Hepatocyte (in vitro differentiated cells): ENCODE results near the gene PPOX. TPM values are rescaled to one million over a fixed set of nuclear protein-coding genes. Genes with fewer than 3 reads are reported as not detected.

Experiments
- DNase-seq: peaks from one replicate; pipeline ENCODE4 v3.0.0-alpha.2; 2016; ENCODE audit warnings: low spot score
- H2AFZ ChIP-seq: fragments of 200-600 bp; sonication (generic); 2 replicates; pipeline ENCODE4 v1.6.0; 2016; ENCODE audit warnings: antibody characterized with exemption, mild to moderate bottlenecking
- H3K27ac ChIP-seq: fragments of 200-600 bp; sonication (generic); 2 replicates; pipeline ENCODE4 v1.5.1; 2016; ENCODE audit warnings: mild to moderate bottlenecking
- H3K27me3 ChIP-seq: fragments of 200-600 bp; sonication (generic); 2 replicates; pipeline ENCODE4 v1.6.1; 2016
- H3K36me3 ChIP-seq: fragments of 200-600 bp; sonication (generic); replicated peaks from 2 replicates; pipeline ENCODE4 v1.5.1; 2016; ENCODE audit warnings: low read depth; ENCODE audit not compliant: insufficient read depth
- H3K4me1 ChIP-seq: fragments of 200-600 bp; sonication (generic); 2 replicates; pipeline ENCODE4 v1.5.1; 2016; ENCODE audit warnings: mild to moderate bottlenecking, moderate library complexity; ENCODE audit not compliant: insufficient read depth
- H3K4me2 ChIP-seq: fragments of 200-600 bp; sonication (generic); 2 replicates; pipeline ENCODE4 v1.6.0; 2016
- H3K4me3 ChIP-seq: fragments of 200-600 bp; sonication (generic); 2 replicates; pipeline ENCODE4 v1.5.1; 2016; ENCODE audit warnings: mild to moderate bottlenecking
- H3K79me2 ChIP-seq: fragments of 200-600 bp; sonication (generic); 2 replicates; pipeline ENCODE4 v1.6.0; 2017; ENCODE audit warnings: mild to moderate bottlenecking
- H3K9me2 ChIP-seq: fragments of 200-600 bp; sonication (generic); replicated peaks from 2 replicates; pipeline ENCODE4 v1.6.0; 2017; ENCODE audit warnings: mild to moderate bottlenecking; ENCODE audit not compliant: insufficient read depth
- H3K9me3 ChIP-seq: fragments of 200-600 bp; sonication (generic); 2 replicates; pipeline ENCODE4 v1.5.1; 2016; ENCODE audit warnings: low read depth, mild to moderate bottlenecking
- H4K20me1 ChIP-seq: fragments of 200-600 bp; sonication (generic); 2 replicates; pipeline ENCODE4 v1.6.0; 2016; ENCODE audit warnings: mild to moderate bottlenecking; ENCODE audit not compliant: insufficient read depth, poor library complexity, severe bottlenecking
- CTCF ChIP-seq: fragments of 200-600 bp; sonication (generic); IDR thresholded peaks from 2 replicates; pipeline ENCODE4 v1.5.1; 2016; ENCODE audit warnings: antibody characterized with exemption, mild to moderate bottlenecking; ENCODE audit not compliant: poor library complexity
- EZH2 ChIP-seq: fragments of 200-600 bp; sonication (generic); IDR thresholded peaks from 2 replicates; pipeline ENCODE4 v1.6.1; 2016; ENCODE audit warnings: antibody characterized with exemption, mild to moderate bottlenecking, borderline replicate concordance
- EZH2phosphoT487 ChIP-seq: fragments of 200-600 bp; sonication (generic); IDR thresholded peaks from one replicate; pipeline ENCODE4 v1.6.1; 2018; ENCODE audit warnings: antibody characterized with exemption, mild to moderate bottlenecking, low read depth, moderate library complexity; ENCODE audit not compliant: unreplicated experiment, severe bottlenecking
- WGBS: methylation state at CpG from one replicate; pipeline ENCODE4 v1.1.6; 2016; ENCODE audit warnings: low lambda C conversion rate; ENCODE audit errors: missing lambda C conversion rate; 5-methylcytosine and 5-hydroxymethylcytosine counted together
- polyA plus RNA-seq: library from polyadenylated mRNA; unstranded; fragments of >200 nt; fragmentation: Nextera tagmentation; extraction: Ambion mirVana; gene quantifications from 2 replicates; pipeline ENCODE4 v1.2.1, GENCODE V29; 2016
- total RNA-seq: library from RNA; depleted of rRNA; stranded (reverse); fragments of >200 nt; gene quantifications from 2 replicates; pipeline ENCODE4 v1.2.3, GENCODE V29; 2014

The PPOX gene
- total and polyA plus RNA-seq, 2 experiments from 2014 or later = 11.2 to 30.7 TPM

DNA sequence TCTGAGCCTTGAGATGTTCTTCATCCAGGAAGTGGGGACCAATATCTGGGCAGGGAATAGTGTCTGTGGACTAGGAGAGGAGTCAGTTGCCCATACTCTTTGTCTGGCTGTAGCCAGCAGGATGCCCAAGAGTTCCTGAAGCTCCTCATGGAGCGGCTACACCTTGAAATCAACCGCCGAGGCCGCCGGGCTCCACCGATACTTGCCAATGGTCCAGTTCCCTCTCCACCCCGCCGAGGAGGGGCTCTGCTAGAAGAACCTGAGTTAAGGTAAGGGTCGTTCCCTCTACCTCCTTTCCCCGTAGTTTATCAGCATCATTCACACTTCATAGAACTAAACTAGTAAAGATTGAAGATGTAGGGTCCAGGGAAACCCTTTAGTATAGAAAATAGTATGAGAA is 3.4 kb upstream of the PPOX start:
- Histone ChIP-seq H3K27me3 (no peaks in the 10 kb centered on the region), H4K20me1 (no peaks in the 10 kb centered on the region), H3K36me3 (no peaks in the 10 kb centered on the region), H3K79me2 (peaks cover 21% of the 10 kb centered on the region), H3K27ac (no peak overlapping the region), H3K4me2 (no peak overlapping the region), H3K4me3 (no peak overlapping the region), H3K9me3 (no peaks in the 10 kb centered on the region), H3K9me2 (no peaks in the 10 kb centered on the region), H3K4me1 (peaks cover 11% of the 10 kb centered on the region), H2AFZ (no peak overlapping the region)
- TF ChIP-seq EZH2 (no peak), EZH2phosphoT487 (no peak)
- WGBS = 96% methylated on average over 10 of the region's 10 CpGs
- DNase-seq = no peak

DNA sequence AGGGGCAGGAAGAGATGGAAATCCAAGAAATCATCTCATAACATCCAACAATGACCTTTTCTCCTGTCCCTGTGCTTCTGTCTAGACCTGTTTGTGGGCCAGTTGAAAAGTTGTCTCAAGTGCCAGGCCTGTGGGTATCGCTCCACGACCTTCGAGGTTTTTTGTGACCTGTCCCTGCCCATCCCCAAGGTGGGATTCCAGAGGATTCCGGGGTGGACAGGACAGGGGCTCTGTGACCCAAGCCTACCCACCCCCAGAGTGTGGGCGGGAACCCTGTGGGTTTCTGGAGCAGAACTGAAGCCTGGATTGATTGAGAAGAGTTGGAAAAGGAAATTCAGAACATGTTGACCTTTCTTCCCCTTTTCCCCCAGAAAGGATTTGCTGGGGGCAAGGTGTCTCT is 2.4 kb upstream of the PPOX start:
- 95% methylated on average over 5 of the region's 5 CpGs for WGBS
- Histone ChIP-seq H3K36me3 (no peaks in the 10 kb centered on the region), H3K27me3 (no peaks in the 10 kb centered on the region)

GRCh38 chr1:161164901-161165610 is 1.2 kb upstream of the PPOX start:
- peaks cover 15% of the 10 kb centered on the region for H3K79me2 ChIP-seq
- H3K4me2 ChIP-seq = peak overlapping the region; percentile 74
- TF ChIP-seq EZH2phosphoT487 (no peak), CTCF (no peak), EZH2 (no peak)
- peak overlapping the region; percentile 85 for H3K27ac ChIP-seq
- H2AFZ ChIP-seq = no peak overlapping the region
- peak overlapping the region; percentile 23 for H3K4me3 ChIP-seq
- no peaks in the 10 kb centered on the region for H3K36me3 ChIP-seq
- no peaks in the 10 kb centered on the region for H3K27me3 ChIP-seq
- 72% methylated on average over 14 of the region's 14 CpGs for WGBS
- H3K9me3 ChIP-seq = no peaks in the 10 kb centered on the region
- no peaks in the 10 kb centered on the region for H4K20me1 ChIP-seq
- no peak for DNase-seq
- no peaks in the 10 kb centered on the region for H3K9me2 ChIP-seq
- H3K4me1 ChIP-seq = peaks cover 11% of the 10 kb centered on the region

More for the DNA sequence above, 2.4 kb upstream of the PPOX start:
- peaks cover 11% of the 10 kb centered on the region for H3K4me1 ChIP-seq
- TF ChIP-seq CTCF (no peak), EZH2phosphoT487 (no peak), EZH2 (no peak)
- no peak overlapping the region for H3K4me3 ChIP-seq
- H2AFZ ChIP-seq = no peak overlapping the region
- H3K4me2 ChIP-seq = no peak overlapping the region
- no peaks in the 10 kb centered on the region for H3K9me3 ChIP-seq
- no peak for DNase-seq
- H4K20me1 ChIP-seq = no peaks in the 10 kb centered on the region
- H3K79me2 ChIP-seq = peaks cover 21% of the 10 kb centered on the region
- no peaks in the 10 kb centered on the region for H3K9me2 ChIP-seq
- H3K27ac ChIP-seq = no peak overlapping the region

GRCh38 chr1:161166669-161167548 is 683 bp downstream of the PPOX start:
- peaks cover 11% of the 10 kb centered on the region for H3K4me1 ChIP-seq
- H3K4me2 ChIP-seq = peak overlapping the region; percentile 74
- H3K9me2 ChIP-seq = no peaks in the 10 kb centered on the region
- peak overlapping the region; percentile 47 for H3K4me3 ChIP-seq
- no peaks in the 10 kb centered on the region for H3K9me3 ChIP-seq
- 8% methylated on average over 33 of the region's 33 CpGs for WGBS
- TF ChIP-seq CTCF = no peak
- TF ChIP-seq EZH2 = no peak
- no peak for TF ChIP-seq EZH2phosphoT487
- peak; percentile 36 for DNase-seq
- H3K36me3 ChIP-seq = no peaks in the 10 kb centered on the region
- no peaks in the 10 kb centered on the region for H3K27me3 ChIP-seq
- peak overlapping the region; percentile 74 for H2AFZ ChIP-seq
- H3K27ac ChIP-seq = peak overlapping the region; percentile 29
- H3K79me2 ChIP-seq = peaks cover 3% of the 10 kb centered on the region
- no peaks in the 10 kb centered on the region for H4K20me1 ChIP-seq
